ENCODE results near the gene C4orf33. TPM values are rescaled to one million over a fixed set of nuclear protein-coding genes. Genes with fewer than 3 reads are reported as not detected.
A peak's percentile ranks its signal among the peaks of the same experiment; 100 is the strongest.

C4orf33 gene
- total RNA-seq, 1 donor from 2014 or later: 10.3 TPM

- DNase-seq (ENCODE audit: extremely low spot score, unreplicated experiment): no peak
- H3K9me3 Mint-ChIP-seq: peaks cover 33% of the 10 kb centered on the region
- no peak overlapping the region for H3K27ac Mint-ChIP-seq
- H3K4me3 Mint-ChIP-seq: no peak overlapping the region
- peaks cover 70% of the 10 kb centered on the region for H3K36me3 Mint-ChIP-seq
- H3K4me1 Mint-ChIP-seq (ENCODE audit: unreplicated experiment): no peaks in the 10 kb centered on the region
- no peaks in the 10 kb centered on the region for H3K27me3 Mint-ChIP-seq
- TF ChIP-seq CTCF (conservative IDR thresholded peaks at IDR 0.05): no peak
These were observed 18.6 kb upstream of the C4orf33 start for GRCh38 chr4:129077326-129077725.

- H3K27ac Mint-ChIP-seq: no peak overlapping the region
- no peak for DNase-seq (ENCODE audit: extremely low spot score, unreplicated experiment)
- H3K4me3 Mint-ChIP-seq: no peak overlapping the region
- H3K9me3 Mint-ChIP-seq: peaks cover 12% of the 10 kb centered on the region
- no peak for TF ChIP-seq CTCF (conservative IDR thresholded peaks at IDR 0.05)
- H3K4me1 Mint-ChIP-seq (ENCODE audit: unreplicated experiment): no peaks in the 10 kb centered on the region
- peaks cover 59% of the 10 kb centered on the region for H3K36me3 Mint-ChIP-seq
- no peaks in the 10 kb centered on the region for H3K27me3 Mint-ChIP-seq
These were observed 15.8 kb upstream of the C4orf33 start for GRCh38 chr4:129080129-129080528.

- H3K36me3 Mint-ChIP-seq: peaks cover 56% of the 10 kb centered on the region
- TF ChIP-seq CTCF (conservative IDR thresholded peaks at IDR 0.05): no peak
- H3K4me3 Mint-ChIP-seq: no peak overlapping the region
- H3K9me3 Mint-ChIP-seq: peaks cover 12% of the 10 kb centered on the region
- no peaks in the 10 kb centered on the region for H3K27me3 Mint-ChIP-seq
- H3K4me1 Mint-ChIP-seq (ENCODE audit: unreplicated experiment): no peaks in the 10 kb centered on the region
- DNase-seq (ENCODE audit: extremely low spot score, unreplicated experiment): no peak
- no peak overlapping the region for H3K27ac Mint-ChIP-seq
These were observed 13.7 kb upstream of the C4orf33 start for GRCh38 chr4:129082302-129082701.

- Mint-ChIP-seq H3K9me3 (peaks cover 5% of the 10 kb centered on the region), H3K27me3 (no peaks in the 10 kb centered on the region), H3K27ac (no peak overlapping the region), H3K36me3 (peaks cover 46% of the 10 kb centered on the region), H3K4me1 (ENCODE audit: unreplicated experiment) (no peaks in the 10 kb centered on the region), H3K4me3 (no peak overlapping the region)
- TF ChIP-seq CTCF (conservative IDR thresholded peaks at IDR 0.05): no peak
- DNase-seq (ENCODE audit: extremely low spot score, unreplicated experiment): no peak
These were observed 10.5 kb upstream of the C4orf33 start for GRCh38 chr4:129085472-129085871.

GRCh38 chr4:129087516-129087915 is 8.4 kb upstream of the C4orf33 start:
- H3K27me3 Mint-ChIP-seq: no peaks in the 10 kb centered on the region
- H3K27ac Mint-ChIP-seq: no peak overlapping the region
- H3K4me1 Mint-ChIP-seq (ENCODE audit: unreplicated experiment): no peaks in the 10 kb centered on the region
- H3K4me3 Mint-ChIP-seq: no peak overlapping the region
- H3K36me3 Mint-ChIP-seq: peaks cover 32% of the 10 kb centered on the region
- no peak for DNase-seq (ENCODE audit: extremely low spot score, unreplicated experiment)
- no peaks in the 10 kb centered on the region for H3K9me3 Mint-ChIP-seq
- no peak for TF ChIP-seq CTCF (conservative IDR thresholded peaks at IDR 0.05)

- H3K27me3 Mint-ChIP-seq: no peaks in the 10 kb centered on the region
- no peak for DNase-seq (ENCODE audit: extremely low spot score, unreplicated experiment)
- no peak overlapping the region for H3K4me3 Mint-ChIP-seq
- no peak overlapping the region for H3K27ac Mint-ChIP-seq
- peaks cover 17% of the 10 kb centered on the region for H3K4me1 Mint-ChIP-seq (ENCODE audit: unreplicated experiment)
- TF ChIP-seq CTCF (conservative IDR thresholded peaks at IDR 0.05): peak; percentile 20
- H3K36me3 Mint-ChIP-seq: peaks cover 14% of the 10 kb centered on the region
- no peaks in the 10 kb centered on the region for H3K9me3 Mint-ChIP-seq
These were observed 3.2 kb upstream of the C4orf33 start for GRCh38 chr4:129092631-129093190.
